WTC11 (cell line): ENCODE data around the gene KRAS.

ENCODE experiments used
- CREB1 ChIP-seq: sonication (generic); formaldehyde crosslinking; IDR thresholded peaks from 2 replicates; pipeline ENCODE4 v1.8.0; 2023; ENCODE audit warnings: mild to moderate bottlenecking, missing genetic modification reagents
- CREM ChIP-seq: sonication (generic); formaldehyde crosslinking; IDR thresholded peaks from 2 replicates; pipeline ENCODE4 v1.8.1; 2022; ENCODE audit warnings: mild to moderate bottlenecking, missing genetic modification reagents, moderate library complexity
- ETV6 ChIP-seq: sonication (generic); formaldehyde crosslinking; IDR thresholded peaks from 2 replicates; pipeline ENCODE4 v1.8.1; 2022; ENCODE audit warnings: mild to moderate bottlenecking, missing genetic modification reagents
- KAT7 ChIP-seq: sonication (generic); formaldehyde crosslinking; IDR thresholded peaks from 2 replicates; pipeline ENCODE4 v1.8.1; 2023; ENCODE audit warnings: missing genetic modification reagents, mild to moderate bottlenecking, borderline replicate concordance
- SP1 ChIP-seq: sonication (generic); formaldehyde crosslinking; conservative IDR thresholded peaks from 2 replicates; pipeline ENCODE4 v1.8.1; 2022; ENCODE audit warnings: missing genetic modification reagents
- ZNF138 ChIP-seq: sonication (generic); formaldehyde crosslinking; conservative IDR thresholded peaks from 2 replicates; pipeline ENCODE4 v1.8.1; 2022; ENCODE audit warnings: mild to moderate bottlenecking, moderate library complexity, missing genetic modification reagents
- TF ChIP-seq, protein P1 (sequence below): fragments of 200-600 bp; IDR thresholded peaks from 2 replicates; pipeline ENCODE4 v1.8.0; 2022; ENCODE audit warnings: antibody characterized with exemption
- TF ChIP-seq, protein P2 (sequence below): sonication (generic); formaldehyde crosslinking; IDR thresholded peaks from 2 replicates; pipeline ENCODE4 v1.8.0; 2023; ENCODE audit warnings: mild to moderate bottlenecking, missing genetic modification reagents

DNA sequence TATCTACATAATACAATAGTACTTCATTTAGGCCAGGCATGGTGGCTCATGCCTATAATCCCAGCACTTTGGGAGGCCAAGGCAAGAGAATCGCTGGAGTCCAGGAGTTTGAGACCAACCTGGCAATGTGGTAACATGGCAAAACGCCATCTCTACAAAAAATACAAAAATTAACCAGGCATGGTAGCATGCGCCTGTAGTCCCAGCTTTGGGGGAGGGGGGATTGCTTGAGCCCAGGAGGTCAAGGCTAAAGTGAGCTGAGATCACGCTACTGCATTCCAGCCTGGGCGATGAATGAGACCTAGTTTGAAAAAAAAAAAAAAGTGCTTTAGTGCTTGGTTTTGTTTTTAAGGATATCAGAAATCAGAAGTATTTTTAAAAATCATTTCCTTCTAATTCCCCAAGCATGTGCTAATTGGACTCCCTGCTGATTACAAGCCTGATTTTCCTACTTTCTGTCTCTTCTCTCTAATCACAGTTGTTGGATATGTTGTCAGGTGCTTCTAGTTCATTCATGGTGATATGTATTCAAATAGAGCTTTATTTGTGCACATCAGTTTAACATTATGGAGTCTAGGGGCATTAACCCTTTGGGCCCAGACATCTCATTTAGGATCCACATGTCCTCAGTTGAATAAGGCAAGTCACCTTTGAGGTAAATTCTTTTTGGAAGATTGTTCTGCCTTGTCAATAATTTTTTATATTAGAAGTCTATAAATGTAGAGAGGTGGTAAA lies 7.0 kb upstream of the KRAS start:
- no peak for TF ChIP-seq SP1
- TF ChIP-seq ETV6, result no peak
- TF ChIP-seq, protein P1, sequence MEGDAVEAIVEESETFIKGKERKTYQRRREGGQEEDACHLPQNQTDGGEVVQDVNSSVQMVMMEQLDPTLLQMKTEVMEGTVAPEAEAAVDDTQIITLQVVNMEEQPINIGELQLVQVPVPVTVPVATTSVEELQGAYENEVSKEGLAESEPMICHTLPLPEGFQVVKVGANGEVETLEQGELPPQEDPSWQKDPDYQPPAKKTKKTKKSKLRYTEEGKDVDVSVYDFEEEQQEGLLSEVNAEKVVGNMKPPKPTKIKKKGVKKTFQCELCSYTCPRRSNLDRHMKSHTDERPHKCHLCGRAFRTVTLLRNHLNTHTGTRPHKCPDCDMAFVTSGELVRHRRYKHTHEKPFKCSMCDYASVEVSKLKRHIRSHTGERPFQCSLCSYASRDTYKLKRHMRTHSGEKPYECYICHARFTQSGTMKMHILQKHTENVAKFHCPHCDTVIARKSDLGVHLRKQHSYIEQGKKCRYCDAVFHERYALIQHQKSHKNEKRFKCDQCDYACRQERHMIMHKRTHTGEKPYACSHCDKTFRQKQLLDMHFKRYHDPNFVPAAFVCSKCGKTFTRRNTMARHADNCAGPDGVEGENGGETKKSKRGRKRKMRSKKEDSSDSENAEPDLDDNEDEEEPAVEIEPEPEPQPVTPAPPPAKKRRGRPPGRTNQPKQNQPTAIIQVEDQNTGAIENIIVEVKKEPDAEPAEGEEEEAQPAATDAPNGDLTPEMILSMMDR, result no peak
- no peak for TF ChIP-seq CREM (CRISPR knock-in tag)
- no peak for TF ChIP-seq KAT7 (CRISPR knock-in tag)
- TF ChIP-seq ZNF138 (CRISPR knock-in tag), result no peak
- TF ChIP-seq, protein P2, sequence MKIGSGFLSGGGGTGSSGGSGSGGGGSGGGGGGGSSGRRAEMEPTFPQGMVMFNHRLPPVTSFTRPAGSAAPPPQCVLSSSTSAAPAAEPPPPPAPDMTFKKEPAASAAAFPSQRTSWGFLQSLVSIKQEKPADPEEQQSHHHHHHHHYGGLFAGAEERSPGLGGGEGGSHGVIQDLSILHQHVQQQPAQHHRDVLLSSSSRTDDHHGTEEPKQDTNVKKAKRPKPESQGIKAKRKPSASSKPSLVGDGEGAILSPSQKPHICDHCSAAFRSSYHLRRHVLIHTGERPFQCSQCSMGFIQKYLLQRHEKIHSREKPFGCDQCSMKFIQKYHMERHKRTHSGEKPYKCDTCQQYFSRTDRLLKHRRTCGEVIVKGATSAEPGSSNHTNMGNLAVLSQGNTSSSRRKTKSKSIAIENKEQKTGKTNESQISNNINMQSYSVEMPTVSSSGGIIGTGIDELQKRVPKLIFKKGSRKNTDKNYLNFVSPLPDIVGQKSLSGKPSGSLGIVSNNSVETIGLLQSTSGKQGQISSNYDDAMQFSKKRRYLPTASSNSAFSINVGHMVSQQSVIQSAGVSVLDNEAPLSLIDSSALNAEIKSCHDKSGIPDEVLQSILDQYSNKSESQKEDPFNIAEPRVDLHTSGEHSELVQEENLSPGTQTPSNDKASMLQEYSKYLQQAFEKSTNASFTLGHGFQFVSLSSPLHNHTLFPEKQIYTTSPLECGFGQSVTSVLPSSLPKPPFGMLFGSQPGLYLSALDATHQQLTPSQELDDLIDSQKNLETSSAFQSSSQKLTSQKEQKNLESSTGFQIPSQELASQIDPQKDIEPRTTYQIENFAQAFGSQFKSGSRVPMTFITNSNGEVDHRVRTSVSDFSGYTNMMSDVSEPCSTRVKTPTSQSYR (CRISPR knock-in tag), result no peak
- TF ChIP-seq CREB1, result no peak
